ENCODE measurements around the gene ZNF362. TPM values are rescaled to one million over a fixed set of nuclear protein-coding genes. Genes with fewer than 3 reads are reported as not detected.

Gene ZNF362
- polyA plus RNA-seq, 1 of the 3 experiments (the other 2 are of a cell fraction) = 17.1 TPM

- CTCF ChIA-PET = interaction anchor here (0.7 to 2.2 kb wide), 6 partner anchors 10 to 151 kb away, joined by 3 to 7 read pairs (median 4); no protein-coding TSS in a partner anchor
- TF ChIP-seq TEAD4 (IDR thresholded peaks at IDR 0.05; ENCODE audit: borderline replicate concordance, insufficient read depth) = no peak
- Histone ChIP-seq H3K27ac (ENCODE audit: low read depth in 2 of 2, low read length in 1 of 2) (no peak within 1 kb of the TSS), H3K79me2 (ENCODE audit: insufficient read depth) (no peaks in the 10 kb centered on the region), H3K4me3 (ENCODE audit: low read depth in 2 of 2, low read length in 1 of 2) (no peak within 1 kb of the TSS), H3K9ac (no peak within 1 kb of the TSS), H4K20me1 (ENCODE audit: insufficient read depth) (peaks cover 22% of the 10 kb centered on the region), H2AFZ (ENCODE audit: low read depth) (no peak within 1 kb of the TSS), H3F3A (replicated peaks; ENCODE audit: insufficient read depth) (peaks cover 22% of the 10 kb centered on the region), H3K9me2 (no peaks in the 10 kb centered on the region), H3K4me1 (ENCODE audit: control insufficient read depth in 1 of 2, insufficient read depth in 2 of 2, low read depth in 1 of 2, low read length in 1 of 2) (0 out of 4 replicates have a peak, but pooled peaks cover 0 to 4% of the 10 kb centered on the region in 2 experiments), H3K27me3 (ENCODE audit: insufficient read depth) (no peaks in the 10 kb centered on the region), H3K36me3 (replicated peaks in 1 of 2; ENCODE audit: control insufficient read depth in 1 of 2, insufficient read depth in 2 of 2, low read length in 1 of 2) (peaks cover 39 to 44% of the 10 kb centered on the region in 2 experiments), H3K9me3 (no peaks in the 10 kb centered on the region), H3K4me2 (no peak within 1 kb of the TSS)
- no peak for DNase-seq
- 73% methylated on average over 7 of the region's 8 CpGs for WGBS (ENCODE audit: low lambda C conversion rate)
- POLR2A ChIA-PET = interaction anchor here (0.7 to 1.4 kb wide), 4 partner anchors 8 to 139 kb away, joined by 3 to 4 read pairs (median 4); partner anchors contain the start of gene TRIM62
Measured at GRCh38 chr1:33320619-33321165, 64.4 kb downstream of the ZNF362 start, which contains the start of gene A3GALT2. Gene A3GALT2 (minus strand): TSS chr1:33321098. CDS start chr1:33321098, 0 bp downstream.

- no peak for DNase-seq
- Histone ChIP-seq H3K4me2 (no peak overlapping the region), H3K36me3 (replicated peaks in 1 of 2; ENCODE audit: control insufficient read depth in 1 of 2, insufficient read depth in 2 of 2, low read length in 1 of 2) (peaks cover 44 to 48% of the 10 kb centered on the region in 2 experiments), H3K79me2 (ENCODE audit: insufficient read depth) (no peaks in the 10 kb centered on the region), H4K20me1 (ENCODE audit: insufficient read depth) (peaks cover 25% of the 10 kb centered on the region), H3K9me2 (no peaks in the 10 kb centered on the region), H3K27me3 (ENCODE audit: insufficient read depth) (no peaks in the 10 kb centered on the region), H2AFZ (ENCODE audit: low read depth) (no peak overlapping the region), H3K4me3 (ENCODE audit: low read depth in 2 of 2, low read length in 1 of 2) (no peak overlapping the region), H3K4me1 (ENCODE audit: control insufficient read depth in 1 of 2, insufficient read depth in 2 of 2, low read depth in 1 of 2, low read length in 1 of 2) (0 out of 4 replicates have a peak, but pooled peaks cover 0 to 4% of the 10 kb centered on the region in 2 experiments), H3K9me3 (no peaks in the 10 kb centered on the region), H3F3A (replicated peaks; ENCODE audit: insufficient read depth) (peaks cover 24% of the 10 kb centered on the region), H3K27ac (ENCODE audit: low read depth in 2 of 2, low read length in 1 of 2) (no peak overlapping the region), H3K9ac (no peak overlapping the region)
- CTCF ChIA-PET = interaction anchor here (0.7 to 2.2 kb wide), 5 partner anchors 10 to 312 kb away, joined by 3 to 7 read pairs (median 3); no protein-coding TSS in a partner anchor
- no peak for TF ChIP-seq MAX (IDR thresholded peaks at IDR 0.05; ENCODE audit: low read depth)
- peak; percentile 39; the same call in 1 of the 2 replicates for TF ChIP-seq SIN3A (IDR thresholded peaks at IDR 0.05; ENCODE audit: borderline replicate concordance, low read depth, low read length)
- TF ChIP-seq FOXJ3 (CRISPR knock-in tag; IDR thresholded peaks at IDR 0.05) = no peak
- peak; percentile 30; the same call in 1 of the 2 replicates for TF ChIP-seq POLR2AphosphoS5 (IDR thresholded peaks at IDR 0.05; ENCODE audit: low read depth, low read length)
- TF ChIP-seq USF2 (IDR thresholded peaks at IDR 0.05; ENCODE audit: borderline replicate concordance, low read depth, low read length) = no peak
- no peak for TF ChIP-seq JUND (IDR thresholded peaks at IDR 0.05)
- POLR2A ChIA-PET = interaction anchor here (0.9 to 1.4 kb wide), 2 partner anchors 9 to 28 kb away, joined by 3 to 4 read pairs; no protein-coding TSS in a partner anchor
- WGBS (ENCODE audit: low lambda C conversion rate) = 83% methylated on average over 1 of the region's 5 CpGs
Measured at GRCh38 chr1:33321178-33321577, 64.9 kb downstream of the ZNF362 start.

GRCh38 chr1:33322109-33322508 lies 65.8 kb downstream of the ZNF362 start:
- Histone ChIP-seq H3K9ac (no peak overlapping the region), H3K27me3 (ENCODE audit: insufficient read depth) (no peaks in the 10 kb centered on the region), H2AFZ (ENCODE audit: low read depth) (no peak overlapping the region), H3K27ac (ENCODE audit: low read depth in 2 of 2, low read length in 1 of 2) (no peak overlapping the region), H3K4me1 (ENCODE audit: control insufficient read depth in 1 of 2, insufficient read depth in 2 of 2, low read depth in 1 of 2, low read length in 1 of 2) (0 out of 4 replicates have a peak, but pooled peaks cover 0 to 4% of the 10 kb centered on the region in 2 experiments), H3K4me3 (ENCODE audit: low read depth in 2 of 2, low read length in 1 of 2) (no peak overlapping the region), H4K20me1 (ENCODE audit: insufficient read depth) (peaks cover 34% of the 10 kb centered on the region), H3K9me2 (no peaks in the 10 kb centered on the region), H3K36me3 (replicated peaks in 1 of 2; ENCODE audit: control insufficient read depth in 1 of 2, insufficient read depth in 2 of 2, low read length in 1 of 2) (peaks cover 51 to 58% of the 10 kb centered on the region in 2 experiments), H3K9me3 (no peaks in the 10 kb centered on the region), H3K79me2 (ENCODE audit: insufficient read depth) (peaks cover 6% of the 10 kb centered on the region; the same call in 1 of the 2 replicates), H3F3A (replicated peaks; ENCODE audit: insufficient read depth) (peaks cover 33% of the 10 kb centered on the region), H3K4me2 (no peak overlapping the region)
- 100% methylated on average over 1 of the region's 6 CpGs for WGBS (ENCODE audit: low lambda C conversion rate)
- ChIA-PET CTCF (interaction anchor here (1.5 to 2.4 kb wide), 2 partner anchors 13 to 148 kb away, joined by 5 to 9 read pairs; no protein-coding TSS in a partner anchor), POLR2A (no interaction called here)
- no peak for DNase-seq
- no peak for TF ChIP-seq FOXM1 (IDR thresholded peaks at IDR 0.05; ENCODE audit: low read depth)
- no peak for TF ChIP-seq NRF1 (IDR thresholded peaks at IDR 0.05; ENCODE audit: low read depth, low read length)
- no peak for TF ChIP-seq GABPA (IDR thresholded peaks at IDR 0.05; ENCODE audit: low read depth)
- no peak for TF ChIP-seq MXI1 (IDR thresholded peaks at IDR 0.05; ENCODE audit: low read depth, low read length)
- TF ChIP-seq ZBTB33 (IDR thresholded peaks at IDR 0.05; ENCODE audit: borderline replicate concordance, low read depth) = no peak
- TF ChIP-seq SIN3A (IDR thresholded peaks at IDR 0.05; ENCODE audit: borderline replicate concordance, low read depth, low read length) = no peak
- TF ChIP-seq PBX3 (IDR thresholded peaks at IDR 0.05) = no peak

Measured in SK-N-SH (cell line).